K562 (cell line): ENCODE measurements around the gene CNOT11.

Experiments
- CEBPG ChIP-seq, 3 experiments: fragments of 200-800 bp in 1 of 3; sonication (Bioruptor generic) in 1 of 3; sonication (generic) in 1 of 3; formaldehyde crosslinking in 1 of 3; IDR thresholded peaks in 2 of 3; conservative IDR thresholded peaks in 1 of 3; 2 replicates each; pipeline versions ENCODE4 v1.6.1 to v1.8.0; 2016 to 2022; ENCODE audit warnings: missing compliant biosample characterization in 2 of 3, missing genetic modification characterization in 2 of 3, mild to moderate bottlenecking in 1 of 3, missing genetic modification reagents in 1 of 3
- CHD2 ChIP-seq: IDR thresholded peaks from 2 replicates; pipeline ENCODE4 v1.6.1; 2011; ENCODE audit warnings: low read depth, low read length
- JUND ChIP-seq, 2 experiments: IDR thresholded peaks; 2 replicates in 1 of 2; 3 replicates in 1 of 2; pipeline ENCODE4 v1.6.1; 2011; ENCODE audit warnings: borderline replicate concordance in 2 of 2, low read depth in 2 of 2, low read length in 2 of 2, improper control_type of control experiment in 1 of 2, missing biosample characterization in 1 of 2, missing genetic modification characterization in 1 of 2, missing genetic modification reagents in 1 of 2
- KHSRP ChIP-seq: fragments of 450-650 bp; IDR thresholded peaks from 2 replicates; pipeline ENCODE4 v1.6.1; 2017
- KLF6 ChIP-seq: fragments of 250-450 bp; sonication (Bioruptor Pico); IDR thresholded peaks from 2 replicates; pipeline ENCODE4 v1.4.0; 2020; ENCODE audit warnings: mild to moderate bottlenecking, moderate library complexity, borderline replicate concordance
- POLR2A ChIP-seq: fragments of 450-650 bp; conservative IDR thresholded peaks from 2 replicates; pipeline ENCODE4 v1.6.1; 2016
- RAD21 ChIP-seq, 2 experiments: fragments of 250-450 bp in 1 of 2; fragments of 450-650 bp in 1 of 2; sonication (Bioruptor Pico) in 1 of 2; formaldehyde crosslinking in 1 of 2; IDR thresholded peaks in 1 of 2; conservative IDR thresholded peaks in 1 of 2; 2 replicates each; pipeline versions ENCODE4 v1.4.0 to v1.8.0; 2020 to 2022; ENCODE audit warnings: mild to moderate bottlenecking in 2 of 2, moderate library complexity in 1 of 2
- YY1 ChIP-seq, 3 experiments: IDR thresholded peaks; 2 replicates each; pipeline ENCODE4 v1.6.1; 2011; ENCODE audit warnings: low read length in 2 of 3, mild to moderate bottlenecking in 2 of 3, moderate library complexity in 2 of 3, borderline replicate concordance in 1 of 3, control low read depth in 1 of 3, low read depth in 1 of 3; ENCODE audit not compliant: insufficient read depth in 3 of 3, insufficient replicate concordance in 2 of 3, control insufficient read depth in 1 of 3, insufficient read length in 1 of 3; ENCODE audit errors: extremely low read depth in 1 of 3
- ZKSCAN3 ChIP-seq: fragments of 250-450 bp; sonication (Bioruptor Pico); IDR thresholded peaks from 2 replicates; pipeline ENCODE4 v1.4.0; 2020
- ZNF12 ChIP-seq: sonication (generic); formaldehyde crosslinking; IDR thresholded peaks from 2 replicates; pipeline ENCODE4 v1.4.0; 2020; ENCODE audit warnings: mild to moderate bottlenecking, missing genetic modification reagents
- ZNF384 ChIP-seq: IDR thresholded peaks from 2 replicates; pipeline ENCODE4 v1.6.1; 2012; ENCODE audit warnings: low read depth, low read length, improper control_type of control experiment
- TF ChIP-seq, protein P1 (sequence below), 3 experiments: IDR thresholded peaks in 2 of 3; conservative IDR thresholded peaks in 1 of 3; 2 replicates each; pipeline ENCODE4 v1.5.1; 2011 to 2012; ENCODE audit warnings: low read length in 3 of 3, mild to moderate bottlenecking in 3 of 3, control low read depth in 2 of 3, improper control_type of control experiment in 1 of 3, inconsistent platforms in 1 of 3, low read depth in 1 of 3, mixed read lengths in 1 of 3, moderate library complexity in 1 of 3; ENCODE audit not compliant: insufficient read depth in 2 of 3

DNA sequence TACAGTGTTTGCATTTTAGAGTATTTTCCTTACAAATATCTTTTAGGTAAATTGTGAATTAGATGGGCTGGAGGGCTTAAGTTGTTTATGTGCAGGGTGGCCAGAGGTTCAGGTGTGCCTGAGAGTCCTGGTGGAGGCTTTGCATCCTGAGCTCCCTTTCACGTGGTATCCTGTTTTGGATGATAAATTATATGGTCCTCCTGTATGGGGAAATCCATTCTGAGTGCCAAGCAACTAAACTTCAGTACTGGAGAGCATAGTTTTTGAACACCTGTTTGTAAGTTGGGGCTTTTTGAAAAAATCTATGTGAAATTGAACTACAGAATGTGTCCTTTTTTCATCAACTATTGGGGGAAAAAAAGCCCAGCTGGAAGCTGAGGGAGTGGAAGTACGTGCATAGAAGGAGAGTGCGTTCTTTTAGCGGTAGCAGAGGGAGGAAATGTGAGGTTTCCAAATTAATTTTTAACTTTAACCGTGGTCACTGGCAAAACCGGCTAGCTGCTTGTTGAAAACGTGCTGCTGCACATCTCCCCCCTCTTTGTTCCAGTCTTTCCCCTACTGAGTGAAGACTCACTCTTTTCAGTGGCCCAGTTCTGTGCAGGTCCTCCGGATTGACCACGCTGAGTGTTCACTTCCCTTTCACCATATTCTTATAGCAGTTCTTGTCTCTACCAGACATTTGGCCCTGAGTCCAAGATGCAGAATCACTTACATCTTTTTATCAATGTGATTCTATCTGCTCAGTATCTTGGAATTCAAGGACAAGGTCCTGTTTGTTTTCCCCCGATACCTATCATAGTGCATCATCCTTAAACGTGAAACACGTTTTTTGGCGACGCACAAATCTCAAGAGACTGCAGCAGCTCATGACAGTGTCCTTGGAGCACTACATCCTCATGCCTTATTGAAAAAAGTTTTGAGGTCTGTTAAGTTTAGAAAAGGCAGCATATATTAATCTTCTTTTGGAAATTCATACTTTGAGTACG, 15.3 kb downstream of the CNOT11 start:
- TF ChIP-seq, protein P1, sequence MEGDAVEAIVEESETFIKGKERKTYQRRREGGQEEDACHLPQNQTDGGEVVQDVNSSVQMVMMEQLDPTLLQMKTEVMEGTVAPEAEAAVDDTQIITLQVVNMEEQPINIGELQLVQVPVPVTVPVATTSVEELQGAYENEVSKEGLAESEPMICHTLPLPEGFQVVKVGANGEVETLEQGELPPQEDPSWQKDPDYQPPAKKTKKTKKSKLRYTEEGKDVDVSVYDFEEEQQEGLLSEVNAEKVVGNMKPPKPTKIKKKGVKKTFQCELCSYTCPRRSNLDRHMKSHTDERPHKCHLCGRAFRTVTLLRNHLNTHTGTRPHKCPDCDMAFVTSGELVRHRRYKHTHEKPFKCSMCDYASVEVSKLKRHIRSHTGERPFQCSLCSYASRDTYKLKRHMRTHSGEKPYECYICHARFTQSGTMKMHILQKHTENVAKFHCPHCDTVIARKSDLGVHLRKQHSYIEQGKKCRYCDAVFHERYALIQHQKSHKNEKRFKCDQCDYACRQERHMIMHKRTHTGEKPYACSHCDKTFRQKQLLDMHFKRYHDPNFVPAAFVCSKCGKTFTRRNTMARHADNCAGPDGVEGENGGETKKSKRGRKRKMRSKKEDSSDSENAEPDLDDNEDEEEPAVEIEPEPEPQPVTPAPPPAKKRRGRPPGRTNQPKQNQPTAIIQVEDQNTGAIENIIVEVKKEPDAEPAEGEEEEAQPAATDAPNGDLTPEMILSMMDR (IDR thresholded peaks at IDR 0.05 in 2 of 3, conservative IDR thresholded peaks at IDR 0.05 in 1 of 3; ENCODE audit: insufficient read depth in 2 of 3, low read depth in 1 of 3, low read length in 3 of 3): no peak
- TF ChIP-seq CEBPG (CRISPR knock-in tag; IDR thresholded peaks at IDR 0.05) (no peak), CEBPG (tag; conservative IDR thresholded peaks at IDR 0.05 in 1 of 2, IDR thresholded peaks at IDR 0.05 in 1 of 2) (no peak), JUND (IDR thresholded peaks at IDR 0.05; ENCODE audit: borderline replicate concordance, low read depth, low read length) (no peak), JUND (tag; IDR thresholded peaks at IDR 0.05; ENCODE audit: borderline replicate concordance, low read depth, low read length) (no peak), ZNF384 (no peak), KHSRP (no peak), RAD21 (CRISPR knock-in tag; conservative IDR thresholded peaks at IDR 0.05 in 1 of 2, IDR thresholded peaks at IDR 0.05 in 1 of 2) (no peak), POLR2A (no peak), CHD2 (no peak), ZNF12 (CRISPR knock-in tag) (no peak), KLF6 (no peak), YY1 (IDR thresholded peaks at IDR 0.05; ENCODE audit: borderline replicate concordance in 1 of 3, control insufficient read depth in 1 of 3, extremely low read depth in 1 of 3, insufficient read depth in 3 of 3, insufficient read length in 1 of 3, insufficient replicate concordance in 2 of 3, low read depth in 1 of 3, low read length in 2 of 3) (no peak), ZKSCAN3 (no peak)
